Prostate gland (tissue), 2 donors: ENCODE data around the gene HDAC4. TPM values are rescaled to one million over a fixed set of nuclear protein-coding genes. Genes with fewer than 3 reads are reported as not detected.

Experiments
- DNase-seq: peaks from one replicate; pipeline ENCODE4 v3.0.0-alpha.2; 2019; ENCODE audit warnings: low spot score
- H3K27ac ChIP-seq, 2 donors: fragments of 200-600 bp; sonication (generic); 2 replicates each; pipeline ENCODE4 v1.5.1; 2017 to 2019
- H3K27me3 ChIP-seq: fragments of 200-600 bp; sonication (generic); replicated peaks from 2 replicates; pipeline ENCODE4 v1.5.1; 2019; ENCODE audit not compliant: insufficient read depth
- H3K36me3 ChIP-seq, 2 donors: fragments of 200-600 bp; sonication (generic); 1 replicate in 1 of 2; 2 replicates in 1 of 2; pipeline versions ENCODE4 v1.5.1 to v1.8.1; 2017 to 2019
- H3K4me1 ChIP-seq: fragments of 200-600 bp; sonication (generic); replicated peaks from 2 replicates; pipeline ENCODE4 v1.5.1; 2019
- H3K4me3 ChIP-seq, 2 donors: fragments of 200-600 bp; sonication (generic); 2 replicates each; pipeline ENCODE4 v1.5.1; 2017 to 2019
- H3K9me3 ChIP-seq: fragments of 200-600 bp; sonication (generic); 2 replicates; pipeline ENCODE4 v1.5.1; 2017
- CTCF ChIP-seq, 4 experiments: fragments of 200-600 bp in 2 of 4; fragments of 450-650 bp in 2 of 4; sonication (generic) in 2 of 4; IDR thresholded peaks; 1 replicate in 3 of 4; 2 replicates in 1 of 4; pipeline ENCODE4 v1.5.1; 2016 to 2019; ENCODE audit warnings: antibody characterized with exemption in 4 of 4, mild to moderate bottlenecking in 2 of 4, moderate library complexity in 2 of 4
- POLR2A ChIP-seq: fragments of 450-650 bp; IDR thresholded peaks from one replicate; pipeline ENCODE4 v1.6.1; 2016; ENCODE audit warnings: antibody characterized with exemption, mild to moderate bottlenecking
- POLR2AphosphoS5 ChIP-seq: sonication (generic); formaldehyde crosslinking; IDR thresholded peaks from one replicate; pipeline ENCODE4 v1.6.1; 2017; ENCODE audit warnings: antibody characterized with exemption
- WGBS: methylation state at CpG from one replicate; pipeline ENCODE4 v1.1.5; 2018; 5-methylcytosine and 5-hydroxymethylcytosine counted together
- intact Hi-C: fragments of 100-400 bp; cut with DNase I; formaldehyde crosslinking; loops from one replicate; pipeline ENCODE4 v1.14.2; 2022
- total RNA-seq, 2 donors: library from RNA; depleted of rRNA; stranded (reverse); fragments of >200 nt; gene quantifications; one replicate each; pipeline ENCODE4 v1.1.0, GENCODE V29; 2016

Gene HDAC4
- total RNA-seq, 2 donors from 2014 or later = 41.8 to 44.2 TPM

DNA sequence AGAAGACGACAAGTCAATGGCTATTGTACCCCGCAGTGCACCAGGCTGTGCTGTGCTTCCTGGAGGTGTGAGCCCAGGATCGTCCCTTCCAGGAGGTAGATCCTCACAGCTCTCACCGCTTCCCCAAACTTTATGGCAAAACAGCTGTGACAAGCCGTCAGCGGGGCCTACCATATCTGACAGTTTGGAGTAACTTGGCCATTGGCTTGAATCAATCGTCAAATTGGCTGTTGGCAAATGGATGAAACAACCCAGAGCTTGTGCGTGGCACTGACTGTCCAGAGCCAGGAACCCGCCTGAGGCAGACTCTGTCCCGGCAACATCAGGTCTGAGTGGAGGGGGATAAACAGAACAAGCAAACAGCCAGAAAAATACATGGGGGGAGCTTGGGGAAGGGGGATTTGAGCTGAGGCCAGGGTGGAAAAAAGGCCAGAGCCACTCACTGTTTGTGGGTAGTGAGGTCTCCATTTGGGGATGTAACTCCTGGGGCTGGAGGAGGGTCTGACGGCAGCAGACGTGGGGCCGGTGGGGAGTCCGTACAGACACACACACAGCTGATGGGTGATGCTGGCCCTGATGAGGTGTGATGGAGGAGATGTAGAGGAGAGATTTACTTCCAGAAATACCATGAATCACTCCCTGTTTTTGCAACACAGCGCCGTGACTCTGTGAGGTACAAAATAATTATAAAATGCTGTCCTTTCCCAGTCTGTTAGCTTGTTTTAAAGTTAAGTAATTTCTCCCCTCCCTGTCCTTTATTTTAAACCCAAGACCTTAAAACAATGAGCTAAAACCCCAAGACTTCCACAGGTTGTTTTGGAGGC, 378.2 kb downstream of the HDAC4 start:
- no peak for TF ChIP-seq CTCF (IDR thresholded peaks at IDR 0.05)
- no peak for TF ChIP-seq POLR2A
- no peak for TF ChIP-seq POLR2AphosphoS5
- 92% methylated on average over 16 of the region's 16 CpGs for WGBS
- intact Hi-C loops = no loop called here
- H3K4me1 ChIP-seq = no peaks in the 10 kb centered on the region
- H3K36me3 ChIP-seq = no peaks in the 10 kb centered on the region
- H3K4me3 ChIP-seq = no peak overlapping the region
- no peaks in the 10 kb centered on the region for H3K27me3 ChIP-seq
- no peak for DNase-seq
- no peaks in the 10 kb centered on the region for H3K9me3 ChIP-seq
- no peak overlapping the region for H3K27ac ChIP-seq

DNA sequence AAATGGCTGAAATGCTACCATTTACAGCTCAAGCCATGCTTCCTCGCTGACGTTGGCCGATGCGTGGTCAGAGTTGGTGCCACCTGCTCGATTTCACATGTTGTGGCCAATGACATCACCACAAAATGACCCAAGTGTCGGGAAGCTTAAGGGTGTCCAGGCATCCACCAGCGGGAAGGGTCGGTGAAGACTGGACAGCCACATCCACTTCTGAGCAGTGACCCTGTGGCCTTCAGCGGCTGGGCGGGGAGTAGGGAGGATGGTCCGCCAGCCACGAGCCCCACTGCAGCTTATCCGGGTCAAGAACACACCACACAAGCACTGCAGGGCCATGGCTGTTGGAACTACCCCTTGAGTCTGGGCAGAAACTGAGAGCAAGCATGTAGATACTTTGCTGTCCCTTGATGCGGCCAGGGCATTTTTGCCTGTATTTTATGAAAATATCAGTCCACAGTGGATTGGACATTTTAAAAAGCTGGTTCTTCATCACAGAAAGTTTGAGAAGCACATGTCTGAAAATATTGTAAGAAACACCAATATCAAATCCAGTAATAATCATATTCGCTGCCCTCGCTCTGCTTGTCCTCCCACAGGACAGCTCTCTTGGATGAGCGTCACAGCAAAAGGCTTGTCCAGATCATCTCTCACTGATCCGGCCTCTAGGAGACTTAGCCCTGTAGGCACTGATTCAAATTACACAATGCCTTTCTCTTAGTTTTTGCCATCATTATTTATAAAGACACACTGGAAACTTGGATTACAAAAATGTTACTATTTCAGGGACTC, 379.0 kb downstream of the HDAC4 start:
- Histone ChIP-seq H3K9me3 (no peaks in the 10 kb centered on the region), H3K27ac (no peak overlapping the region), H3K27me3 (no peaks in the 10 kb centered on the region), H3K4me3 (no peak overlapping the region), H3K36me3 (no peaks in the 10 kb centered on the region), H3K4me1 (no peaks in the 10 kb centered on the region)
- TF ChIP-seq CTCF (IDR thresholded peaks at IDR 0.05) (no peak), POLR2AphosphoS5 (no peak), POLR2A (no peak)
- intact Hi-C loops = no loop called here
- WGBS = 88% methylated on average over 18 of the region's 18 CpGs
- no peak for DNase-seq

DNA sequence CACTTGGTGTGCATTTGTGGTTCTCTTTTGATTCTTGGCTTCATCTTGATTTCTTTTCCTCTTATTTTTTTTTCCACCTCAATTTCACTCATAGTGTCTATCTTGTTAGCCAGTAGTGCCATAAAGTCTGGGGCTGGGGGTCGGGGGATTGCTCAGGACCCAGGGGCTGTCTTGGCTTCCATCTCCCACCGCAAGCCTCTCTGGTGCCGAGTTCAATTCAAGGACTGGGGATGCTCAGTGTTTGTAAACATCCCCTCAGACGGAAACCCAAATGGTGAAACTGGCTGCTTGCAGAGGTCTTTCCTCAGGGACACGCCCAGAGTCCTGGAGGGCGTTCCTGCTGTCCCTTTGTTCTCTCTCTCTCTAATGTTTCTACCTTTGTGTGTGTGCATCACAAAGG, 379.6 kb downstream of the HDAC4 start:
- Histone ChIP-seq H3K27ac (no peak overlapping the region), H3K36me3 (no peaks in the 10 kb centered on the region), H3K4me1 (no peaks in the 10 kb centered on the region), H3K27me3 (no peaks in the 10 kb centered on the region), H3K9me3 (no peaks in the 10 kb centered on the region), H3K4me3 (no peak overlapping the region)
- intact Hi-C loops = no loop called here
- 84% methylated on average over 6 of the region's 6 CpGs for WGBS
- DNase-seq = no peak
- TF ChIP-seq CTCF (IDR thresholded peaks at IDR 0.05) (no peak), POLR2A (no peak), POLR2AphosphoS5 (no peak)

- Histone ChIP-seq H3K9me3 (no peaks in the 10 kb centered on the region), H3K36me3 (no peaks in the 10 kb centered on the region), H3K4me1 (no peaks in the 10 kb centered on the region), H3K27ac (no peak overlapping the region), H3K4me3 (no peak overlapping the region), H3K27me3 (no peaks in the 10 kb centered on the region)
- intact Hi-C loops = no loop called here
- no peak for DNase-seq
- TF ChIP-seq POLR2AphosphoS5 (no peak), CTCF (IDR thresholded peaks at IDR 0.05) (no peak), POLR2A (no peak)
- 89% methylated on average over 17 of the region's 17 CpGs for WGBS
Measured at GRCh38 chr2:239020541-239021041, 380.2 kb downstream of the HDAC4 start.
